Esophagus (tissue), 2 donors: ENCODE data around the gene NOL9. TPM values are rescaled to one million over a fixed set of nuclear protein-coding genes. Genes with fewer than 3 reads are reported as not detected.

Experiments used
- H3K27ac ChIP-seq, 2 donors: one replicate each; pipeline ENCODE4 v1.5.1; 2013; ENCODE audit warnings: low read depth in 2 of 2, mild to moderate bottlenecking in 2 of 2, inconsistent platforms in 1 of 2, low read length in 1 of 2, moderate library complexity in 1 of 2
- H3K27me3 ChIP-seq, 2 donors: one replicate each; pipeline ENCODE4 v1.6.1; 2013; ENCODE audit warnings: low read length in 2 of 2, control low read depth in 1 of 2, mild to moderate bottlenecking in 1 of 2; ENCODE audit not compliant: insufficient read depth in 2 of 2, control insufficient read depth in 1 of 2
- H3K36me3 ChIP-seq, 2 donors: one replicate each; pipeline ENCODE4 v1.6.1; 2013; ENCODE audit warnings: low read length in 1 of 2; ENCODE audit not compliant: control insufficient read depth in 2 of 2, insufficient read depth in 2 of 2
- H3K4me1 ChIP-seq, 2 donors: one replicate each; pipeline ENCODE4 v1.6.1; 2013; ENCODE audit warnings: low read length in 1 of 2; ENCODE audit not compliant: control insufficient read depth in 2 of 2, insufficient read depth in 2 of 2
- H3K4me3 ChIP-seq, 2 donors: one replicate each; pipeline ENCODE4 v1.5.1; 2013; ENCODE audit warnings: low read length in 2 of 2, mild to moderate bottlenecking in 2 of 2, low read depth in 1 of 2, moderate library complexity in 1 of 2
- H3K9me3 ChIP-seq, 2 donors: one replicate each; pipeline ENCODE4 v1.6.1; 2013; ENCODE audit warnings: mild to moderate bottlenecking in 2 of 2, low read depth in 1 of 2, low read length in 1 of 2, moderate library complexity in 1 of 2; ENCODE audit not compliant: control insufficient read depth in 2 of 2, insufficient read depth in 1 of 2
- WGBS, 2 donors: extraction: QIAGEN DNeasy Blood & Tissue Kit; methylation state at CpG; one replicate each; pipeline ENCODE4 v1.1.7; 2013; 5-methylcytosine and 5-hydroxymethylcytosine counted together
- polyA plus RNA-seq, 2 donors: library from polyadenylated mRNA; stranded (reverse); fragments of 200-250 nt; gene quantifications; one replicate each; pipeline ENCODE4 v1.2.3, GENCODE V29; 2013
- donor health status: healthy with polysubstance abuse.
- donor health status: Bipolar disorder and iron deficiency.

The NOL9 gene
- polyA plus RNA-seq, 2 donors, result 3.8 to 5.7 TPM

DNA sequence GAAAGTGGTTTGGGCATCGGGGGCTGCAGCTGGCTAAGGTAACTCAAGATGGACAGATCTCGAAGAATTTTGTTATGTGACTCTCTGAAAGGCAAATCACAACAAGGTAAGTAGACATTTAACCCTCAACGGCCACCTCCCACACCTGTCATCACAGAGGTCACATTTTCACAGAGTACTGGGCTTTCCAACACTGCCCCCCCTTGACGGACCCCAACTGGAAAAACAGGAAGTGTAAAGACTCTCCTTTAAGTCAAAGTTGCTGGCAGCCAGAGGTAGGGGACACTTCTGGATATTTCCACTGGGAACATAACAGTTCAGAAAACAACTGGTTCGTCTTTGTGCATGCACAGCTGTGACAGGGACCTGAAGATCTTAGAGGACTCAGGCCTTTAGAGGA is 22.3 kb downstream of the NOL9 start:
- H3K36me3 ChIP-seq, result peaks cover 21 to 43% of the 10 kb centered on the region in 2 donors
- WGBS, 2 donors, result 87% methylated on average over 5 of the region's 5 CpGs
- no peak overlapping the region for H3K27ac ChIP-seq
- H3K4me1 ChIP-seq, result no peaks in the 10 kb centered on the region
- no peak overlapping the region for H3K4me3 ChIP-seq
- no peaks in the 10 kb centered on the region for H3K27me3 ChIP-seq
- no peaks in the 10 kb centered on the region for H3K9me3 ChIP-seq

DNA sequence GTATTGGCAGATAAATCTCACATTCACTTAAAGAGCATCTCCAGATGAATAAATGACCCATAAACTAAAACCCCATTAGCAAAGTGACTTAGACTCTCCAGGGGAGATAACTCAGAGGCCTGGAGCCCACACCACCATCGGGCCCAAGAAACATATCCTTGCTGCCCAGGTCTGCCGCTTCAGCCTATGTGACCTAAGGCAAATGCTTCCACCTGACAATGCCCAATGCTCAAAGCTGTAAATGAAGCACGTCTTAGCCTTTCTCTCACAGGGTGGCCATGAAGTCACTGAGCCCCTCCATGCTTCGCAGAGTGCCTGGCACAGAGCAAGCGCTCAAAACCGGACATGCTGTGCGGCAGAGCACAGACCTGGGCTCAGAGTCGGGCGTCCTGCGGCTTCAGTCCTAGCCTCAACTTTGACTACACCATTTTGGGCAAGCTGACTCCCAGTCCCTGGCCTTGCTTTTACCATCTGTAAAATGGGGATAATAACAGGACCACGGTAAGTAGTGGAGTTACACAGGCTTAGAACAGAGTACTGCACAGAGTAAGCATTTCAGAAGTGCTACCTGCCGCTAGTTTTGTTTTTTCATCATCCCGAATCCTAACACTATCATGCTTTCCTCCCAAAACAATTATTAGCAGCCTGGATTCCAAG is 23.7 kb downstream of the NOL9 start:
- Histone ChIP-seq H3K4me3 (no peak overlapping the region), H3K36me3 (peaks cover 31 to 51% of the 10 kb centered on the region in 2 donors), H3K9me3 (no peaks in the 10 kb centered on the region), H3K27ac (no peak overlapping the region), H3K27me3 (no peaks in the 10 kb centered on the region), H3K4me1 (no peaks in the 10 kb centered on the region)
- 97 to 98% methylated on average over 13 of the region's 13 CpGs for WGBS, 2 donors

DNA sequence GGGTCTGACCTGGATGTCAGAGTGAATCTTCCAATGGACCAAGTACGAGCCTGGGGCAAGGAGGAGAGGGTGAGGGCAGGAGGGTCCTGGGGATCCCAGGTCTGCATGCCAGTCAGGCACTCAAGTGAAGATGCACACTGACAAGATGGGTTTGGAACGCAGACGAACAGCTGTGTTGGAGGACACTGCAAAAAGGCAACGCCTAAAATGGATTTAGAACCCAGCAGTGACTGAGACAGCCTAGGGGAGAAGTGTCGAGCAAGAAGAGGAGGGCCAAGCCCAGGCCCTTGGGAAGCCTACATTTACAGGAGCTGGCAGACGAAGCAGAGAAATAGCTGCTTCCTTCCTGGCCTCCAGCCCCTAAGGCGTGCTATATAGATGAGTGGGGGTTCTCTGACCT is 25.8 kb downstream of the NOL9 start:
- Histone ChIP-seq H3K27ac (no peak overlapping the region), H3K36me3 (peaks cover 36 to 46% of the 10 kb centered on the region in 2 donors), H3K27me3 (no peaks in the 10 kb centered on the region), H3K4me1 (no peaks in the 10 kb centered on the region), H3K4me3 (no peak overlapping the region), H3K9me3 (no peaks in the 10 kb centered on the region)
- 90 to 91% methylated on average over 7 of the region's 7 CpGs for WGBS, 2 donors

DNA sequence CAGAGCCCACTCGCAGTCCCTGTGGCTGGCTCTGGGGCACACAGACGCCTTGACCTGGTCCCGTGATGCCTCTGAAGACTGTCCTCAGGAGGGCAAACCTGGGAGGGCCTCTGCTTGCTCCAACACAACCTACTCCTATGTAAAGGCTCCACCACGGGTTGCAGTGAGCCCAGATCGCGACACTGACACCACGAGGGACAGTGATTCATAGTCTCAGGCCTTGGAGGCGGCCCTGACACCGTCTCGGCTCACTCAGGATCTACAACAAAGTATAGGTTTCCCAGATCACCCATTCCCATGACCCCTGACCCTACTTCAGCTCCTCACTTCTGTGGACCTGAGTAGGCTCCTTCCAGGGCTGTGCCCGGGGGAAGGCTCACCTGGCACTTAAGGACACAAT is 28.0 kb downstream of the NOL9 start:
- Histone ChIP-seq H3K27ac (no peak overlapping the region), H3K36me3 (peaks cover 28 to 30% of the 10 kb centered on the region in 2 donors), H3K4me3 (no peak overlapping the region), H3K27me3 (no peaks in the 10 kb centered on the region), H3K9me3 (no peaks in the 10 kb centered on the region), H3K4me1 (no peaks in the 10 kb centered on the region)
- WGBS, 2 donors, result 81 to 82% methylated on average over 11 of the region's 11 CpGs

DNA sequence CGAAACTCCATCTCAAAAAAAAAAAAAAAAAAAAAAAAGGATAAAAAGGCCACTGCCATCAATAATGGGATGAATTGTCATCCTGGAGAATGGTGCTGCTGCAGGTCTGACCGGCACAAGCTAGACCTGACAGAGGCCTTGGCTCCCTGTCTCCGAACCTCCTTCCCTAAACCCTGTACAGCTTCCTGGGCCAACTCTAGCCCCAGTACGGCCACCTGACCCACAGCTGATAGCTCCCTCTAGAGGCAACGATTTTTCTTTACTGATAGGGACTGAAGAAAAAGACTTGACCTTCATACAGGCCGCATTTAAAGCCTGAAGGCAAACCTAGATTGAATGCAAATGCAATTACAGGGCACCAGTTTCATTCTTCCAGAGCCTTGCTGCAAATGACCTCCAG is 30.7 kb downstream of the NOL9 start:
- Histone ChIP-seq H3K27me3 (no peaks in the 10 kb centered on the region), H3K4me3 (no peak overlapping the region), H3K9me3 (no peaks in the 10 kb centered on the region), H3K27ac (no peak overlapping the region), H3K4me1 (peaks cover 5 to 6% of the 10 kb centered on the region in 2 donors), H3K36me3 (peaks cover 18 to 21% of the 10 kb centered on the region in 2 donors)
- WGBS, 2 donors, result 44 to 46% methylated on average over 6 of the region's 6 CpGs

DNA sequence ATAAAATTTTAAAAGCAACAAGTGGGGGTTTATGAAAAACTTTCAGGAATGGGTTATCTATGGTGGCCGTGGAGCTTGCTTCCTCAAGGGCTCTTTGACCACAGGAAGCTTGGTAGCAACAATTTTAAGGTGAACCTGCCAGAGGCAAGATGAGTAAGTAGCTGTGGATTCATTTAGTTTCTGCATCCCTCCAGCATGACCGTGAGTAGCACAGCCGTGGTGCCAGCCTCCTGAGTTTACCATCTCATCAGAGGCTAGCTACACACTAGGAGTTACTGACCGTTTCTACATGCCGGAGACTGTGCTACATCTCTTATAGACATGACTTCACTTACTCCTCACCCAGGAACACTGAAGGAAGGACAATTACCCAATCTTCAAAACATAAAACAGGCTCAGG is 32.8 kb downstream of the NOL9 start:
- H3K4me1 ChIP-seq, result peaks cover 5 to 6% of the 10 kb centered on the region in 2 donors
- no peak overlapping the region for H3K4me3 ChIP-seq
- H3K27ac ChIP-seq, result no peak overlapping the region
- 63 to 64% methylated on average over 5 of the region's 5 CpGs for WGBS, 2 donors
- H3K9me3 ChIP-seq, result no peaks in the 10 kb centered on the region
- no peaks in the 10 kb centered on the region for H3K27me3 ChIP-seq
- peaks cover 10 to 12% of the 10 kb centered on the region in 2 donors for H3K36me3 ChIP-seq

DNA sequence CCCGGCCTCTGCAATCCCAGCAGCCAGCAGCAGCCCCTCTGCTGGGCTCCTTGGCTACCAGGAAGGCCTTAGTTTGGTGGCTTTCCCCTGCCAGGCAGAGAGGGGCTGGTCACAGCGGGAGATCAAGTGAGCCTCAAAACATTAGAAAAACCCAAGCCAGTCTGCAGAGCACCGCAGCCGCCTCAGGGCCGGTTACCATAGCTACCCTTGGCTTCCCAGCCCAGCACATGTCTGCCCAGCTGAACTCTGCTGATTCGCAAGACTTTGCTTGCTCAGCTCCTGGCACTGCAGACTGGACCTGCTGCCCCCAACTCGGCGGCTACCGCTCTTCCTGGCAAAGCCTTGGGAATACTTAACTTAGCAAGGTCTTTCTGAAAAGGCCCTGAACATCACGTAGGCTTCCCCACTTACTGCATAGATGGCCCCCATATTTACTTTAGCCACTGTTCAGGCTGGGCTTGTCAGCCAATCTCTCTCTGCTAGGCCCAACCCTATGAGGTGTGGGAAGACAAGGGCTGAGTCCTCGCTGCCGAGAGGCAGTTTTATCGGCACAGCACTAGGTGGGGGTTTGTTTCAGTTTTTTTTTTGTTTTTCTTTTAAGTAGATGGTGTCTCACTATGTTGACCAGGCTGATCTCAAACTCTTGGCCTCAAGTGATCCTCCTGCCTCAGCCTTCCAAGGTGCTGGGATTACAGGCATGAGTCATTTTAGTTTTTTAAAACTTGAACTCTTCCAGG is 34.2 kb downstream of the NOL9 start:
- H3K27me3 ChIP-seq, result no peaks in the 10 kb centered on the region
- peak overlapping the region; percentile 33 to 36 for H3K27ac ChIP-seq
- H3K4me1 ChIP-seq, result peaks cover 5 to 6% of the 10 kb centered on the region in 2 donors
- 19 to 33% methylated on average over 13 of the region's 13 CpGs for WGBS, 2 donors
- peak overlapping the region in 1 of 2 donors; percentile 8 for H3K4me3 ChIP-seq
- no peaks in the 10 kb centered on the region for H3K9me3 ChIP-seq
- peaks cover 0 to under 1% of the 10 kb centered on the region in 2 donors for H3K36me3 ChIP-seq

DNA sequence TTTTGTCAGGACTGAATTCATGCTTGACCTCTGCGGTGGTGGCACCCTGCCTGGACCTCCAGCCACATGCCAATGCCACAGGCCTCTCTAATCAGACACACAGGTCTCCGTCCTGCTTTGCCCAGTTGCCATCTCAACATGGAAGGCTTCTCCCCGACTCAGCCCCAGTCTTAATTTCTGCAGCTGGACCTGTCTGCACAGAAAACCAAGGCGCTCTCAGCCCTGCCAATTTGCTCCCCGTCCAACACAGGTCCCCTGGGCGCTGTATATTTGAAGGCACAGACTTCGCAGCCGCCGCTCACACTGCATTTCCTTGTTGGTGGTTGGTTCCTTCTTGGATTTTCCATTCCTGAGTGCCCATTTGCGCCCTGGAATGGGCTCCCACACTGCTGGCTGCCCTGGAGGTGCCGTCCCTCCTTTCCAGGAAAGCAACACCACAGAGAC is 34.8 kb downstream of the NOL9 start:
- Histone ChIP-seq H3K27ac (peak overlapping the region; percentile 33 to 36), H3K4me1 (peaks cover 5 to 6% of the 10 kb centered on the region in 2 donors), H3K36me3 (no peaks in the 10 kb centered on the region), H3K27me3 (no peaks in the 10 kb centered on the region), H3K9me3 (no peaks in the 10 kb centered on the region), H3K4me3 (peak overlapping the region in 1 of 2 donors; percentile 8)
- 46 to 56% methylated on average over 11 of the region's 11 CpGs for WGBS, 2 donors

DNA sequence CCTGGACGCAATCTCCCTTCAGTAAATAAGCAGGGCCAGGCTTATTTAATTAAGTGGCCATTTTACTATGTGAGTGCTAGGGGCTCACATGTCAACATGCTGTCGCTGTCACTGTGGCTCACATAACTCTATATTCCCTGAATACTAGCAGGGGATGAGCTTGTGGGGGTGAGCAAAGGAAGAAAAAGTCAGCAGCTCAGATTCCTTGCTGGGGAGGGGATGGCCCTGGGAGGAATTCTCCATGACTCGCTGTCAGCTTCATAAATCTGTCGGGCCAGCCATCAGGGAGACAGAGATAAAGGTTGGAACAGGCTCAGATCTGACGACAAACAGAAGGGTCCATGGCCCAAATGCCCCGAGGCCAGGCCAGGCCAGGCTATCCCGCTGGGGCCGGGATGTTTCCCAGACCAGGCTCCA is 36.9 kb downstream of the NOL9 start:
- Histone ChIP-seq H3K9me3 (no peaks in the 10 kb centered on the region), H3K36me3 (no peaks in the 10 kb centered on the region), H3K4me1 (peaks cover 5 to 6% of the 10 kb centered on the region in 2 donors), H3K4me3 (no peak overlapping the region), H3K27ac (no peak overlapping the region), H3K27me3 (no peaks in the 10 kb centered on the region)
- 62 to 69% methylated on average over 8 of the region's 8 CpGs for WGBS, 2 donors
